Stimulated activated CD4-positive, alpha-beta T cell treated with anti-CD3 and anti-CD28 coated beads, Interleukin-2, amount 100 ng/mL, for 24 hours (primary cell): ENCODE data around the gene LPGAT1.

Experiments
- DNase-seq, 2 donors: peaks; one replicate each; pipeline ENCODE4 v3.0.0-alpha.2; 2020

LPGAT1 gene

DNA sequence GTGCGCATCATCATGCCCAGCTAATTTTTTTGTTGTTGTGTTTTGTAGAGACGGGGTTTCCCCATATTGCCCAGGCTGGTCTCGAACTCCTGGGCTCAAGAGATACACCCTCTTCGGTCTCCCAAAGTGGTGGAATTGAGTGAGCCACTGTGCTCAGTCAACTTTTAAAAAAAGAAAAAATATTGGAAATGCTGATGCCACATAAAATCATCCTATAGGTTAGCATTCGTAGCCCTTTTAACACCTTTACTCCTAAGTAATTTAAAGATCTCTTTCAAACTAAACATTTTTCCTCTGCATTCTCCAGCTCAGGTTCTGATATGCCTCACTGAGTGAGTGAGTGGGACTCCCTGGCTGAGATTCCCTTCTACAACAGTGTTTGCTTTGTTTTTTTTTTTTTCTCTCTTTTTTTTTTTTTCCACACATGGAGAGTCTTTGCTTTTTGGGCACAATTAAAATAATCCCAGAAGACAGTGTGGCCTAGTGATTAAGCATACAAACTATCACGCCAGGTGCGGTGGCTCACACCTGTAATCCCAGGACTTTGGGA lies 74.0 kb downstream of the LPGAT1 start:
- no peak for DNase-seq

DNA sequence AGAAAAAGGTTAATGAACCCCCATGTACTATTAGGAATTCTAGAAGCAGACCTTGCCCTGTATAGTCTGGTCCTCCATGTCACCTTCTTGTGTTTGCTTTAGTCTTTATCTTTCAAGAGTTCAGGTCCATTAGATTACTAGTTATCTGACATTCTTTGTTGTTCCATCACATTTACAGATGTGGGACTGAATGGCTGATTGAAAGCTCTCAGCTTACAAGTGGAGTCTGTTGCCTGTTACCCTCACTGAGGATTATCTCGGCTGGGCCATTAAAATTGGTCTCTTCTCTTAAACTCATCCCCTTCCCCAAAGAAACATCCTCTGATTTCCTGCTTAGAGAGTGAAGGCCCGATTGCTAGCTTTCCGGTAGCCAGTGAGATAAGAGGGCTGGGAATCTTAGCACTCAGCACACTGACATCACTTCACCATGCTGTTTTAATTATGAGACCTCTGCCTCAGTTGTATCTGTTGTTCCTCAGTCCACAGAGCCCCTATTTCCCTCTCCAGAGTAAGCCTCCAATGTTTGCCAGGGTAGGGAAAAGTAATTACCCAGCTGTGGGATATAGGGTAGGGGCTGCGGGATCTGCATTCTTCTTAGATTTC lies 76.8 kb downstream of the LPGAT1 start:
- no peak for DNase-seq

DNA sequence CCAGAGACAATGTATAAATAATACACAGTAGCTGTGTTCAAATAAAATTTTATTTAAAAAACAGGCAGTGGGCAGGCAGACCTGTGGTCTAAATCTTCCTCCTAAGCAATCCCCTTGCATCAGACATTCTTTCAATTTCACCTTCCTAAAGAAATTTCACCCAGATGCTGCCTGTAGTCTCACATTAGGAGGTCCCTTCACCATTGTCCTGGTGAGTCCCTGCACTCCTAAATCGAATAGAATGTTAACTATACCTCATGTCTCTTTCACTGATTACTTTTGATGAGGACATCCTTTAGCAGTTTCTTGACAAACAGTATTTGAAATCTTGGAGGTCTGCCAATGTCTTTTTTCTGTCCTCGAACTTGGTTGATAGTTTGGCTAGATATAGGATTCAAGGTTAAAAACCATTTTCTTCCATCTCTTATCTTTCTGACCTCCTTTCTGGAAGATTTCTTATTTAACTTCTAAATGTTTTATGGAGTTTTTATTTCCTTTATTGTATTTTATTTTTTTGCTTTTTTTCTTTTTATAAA lies 77.5 kb downstream of the LPGAT1 start:
- DNase-seq, result no peak

DNA sequence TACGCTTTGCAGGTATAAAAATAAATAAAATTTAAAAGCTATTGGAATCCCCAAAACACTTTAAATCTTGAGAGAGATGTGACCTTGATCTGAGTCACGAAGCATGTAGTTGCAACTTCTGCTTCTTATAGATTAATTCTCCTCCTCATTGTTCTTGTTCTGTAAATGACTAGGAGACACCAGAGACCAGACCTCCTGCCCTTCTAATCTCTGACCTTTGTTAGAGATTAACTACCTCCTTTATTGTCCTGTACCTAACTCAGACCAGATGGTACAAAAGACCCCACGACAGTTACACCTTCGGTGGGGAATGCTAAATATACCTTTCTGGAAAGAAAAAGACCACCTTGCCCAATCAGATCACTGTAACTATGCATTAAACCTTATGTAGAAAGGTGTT lies 78.2 kb downstream of the LPGAT1 start:
- DNase-seq, result no peak

DNA sequence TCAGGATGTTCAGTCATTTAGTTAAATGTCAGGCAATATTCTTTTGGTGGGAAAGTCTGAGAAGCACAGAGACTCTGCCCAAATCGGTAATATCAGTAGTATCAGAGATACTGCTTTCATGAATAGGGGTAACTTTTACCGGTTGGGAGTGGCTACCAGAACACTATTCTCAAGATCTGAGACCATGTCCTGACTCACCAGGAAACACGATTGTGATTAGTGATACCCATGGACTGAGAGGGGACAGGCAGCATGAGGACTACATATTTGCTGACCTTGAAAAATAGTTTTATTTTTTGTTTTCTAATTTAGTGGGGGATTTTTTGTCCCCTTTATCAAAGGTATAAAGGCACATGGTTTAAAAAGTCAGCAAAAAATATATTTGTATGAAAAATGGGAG lies 79.1 kb downstream of the LPGAT1 start:
- DNase-seq, result no peak

DNA sequence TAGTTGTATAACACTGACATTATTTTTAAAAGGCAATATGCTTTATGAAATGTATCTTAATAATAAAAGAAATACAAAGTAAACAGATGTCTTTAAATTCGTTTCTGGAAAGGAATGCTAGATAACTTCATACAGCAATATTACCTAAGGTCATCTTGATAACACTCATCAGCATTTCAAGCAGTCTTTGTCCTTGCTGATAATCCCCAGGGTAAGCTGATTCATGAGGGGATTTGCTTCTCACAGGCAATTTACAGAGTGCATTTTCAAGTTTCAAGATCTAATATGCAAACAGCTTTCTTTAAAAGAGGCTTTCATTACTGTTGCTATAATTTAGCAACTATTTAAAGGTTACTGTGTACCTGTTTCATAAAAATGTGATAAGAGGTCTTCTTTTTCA lies 80.0 kb downstream of the LPGAT1 start:
- no peak for DNase-seq

DNA sequence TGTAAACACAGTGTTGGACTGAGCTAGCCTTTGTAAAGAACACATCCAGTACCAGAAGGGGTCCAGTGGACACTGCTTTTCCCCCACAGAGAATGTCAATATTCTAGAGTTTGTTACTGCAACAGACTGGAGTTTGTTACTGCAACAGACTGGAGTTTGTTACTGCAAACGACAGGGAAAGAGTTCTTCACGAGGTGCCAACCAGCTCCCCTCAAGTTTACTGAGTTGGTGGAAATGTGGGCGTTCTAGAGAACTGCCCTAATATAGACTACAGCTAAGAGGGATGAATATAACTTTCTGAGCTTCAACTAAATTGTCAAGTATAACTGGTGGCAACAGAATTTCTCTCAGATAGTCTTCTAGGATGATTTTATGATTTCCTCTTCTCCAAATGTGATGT lies 81.3 kb downstream of the LPGAT1 start:
- DNase-seq, result no peak

DNA sequence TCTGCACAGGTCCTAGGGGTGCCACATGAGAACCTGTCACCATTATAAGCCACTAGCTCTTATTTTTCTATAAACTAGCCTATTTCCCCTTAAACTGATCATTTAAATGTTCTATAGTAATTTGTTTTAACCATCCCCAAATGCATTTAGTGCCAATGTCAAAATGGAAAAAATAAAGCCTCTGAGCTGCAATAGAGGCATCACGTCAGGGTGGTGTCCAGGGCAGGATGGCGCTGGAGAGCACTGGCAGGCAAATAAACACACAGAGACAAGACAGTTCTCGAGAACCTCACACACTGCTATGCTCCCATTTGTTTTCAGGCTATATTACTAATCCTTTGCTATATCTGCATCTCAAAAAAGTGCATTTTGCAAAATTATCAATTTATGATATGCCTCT lies 81.8 kb downstream of the LPGAT1 start:
- DNase-seq, result no peak

DNA sequence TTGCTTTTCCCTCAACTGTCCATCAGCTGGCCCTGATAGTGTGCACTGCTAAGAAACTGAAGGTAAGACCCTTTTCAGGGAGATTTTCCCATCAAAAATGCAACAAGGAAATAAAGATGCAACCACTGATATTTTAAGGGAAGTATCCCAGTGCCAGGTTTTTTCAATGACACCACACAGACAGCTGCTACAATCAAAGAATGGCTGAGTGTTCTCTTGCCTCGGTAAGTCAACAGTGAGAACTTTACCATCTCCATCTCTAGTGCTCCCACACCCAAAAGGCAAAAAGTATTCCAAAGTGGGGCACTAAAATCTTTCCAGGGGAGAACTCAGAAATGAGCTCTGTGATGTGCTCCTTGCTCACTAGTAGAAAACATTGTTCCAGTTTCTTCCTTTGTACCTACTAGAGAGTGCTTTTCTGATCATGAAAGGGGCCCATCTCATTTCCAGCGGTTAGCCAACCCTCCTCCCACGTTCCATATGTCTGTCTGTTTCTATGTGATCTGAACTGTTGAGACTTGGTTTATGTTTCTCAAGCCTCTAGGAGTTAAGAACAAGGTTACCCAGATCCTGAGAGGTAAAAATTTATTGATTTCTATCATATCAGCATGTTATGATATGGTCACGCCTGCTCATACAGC lies 87.6 kb downstream of the LPGAT1 start:
- no peak for DNase-seq

DNA sequence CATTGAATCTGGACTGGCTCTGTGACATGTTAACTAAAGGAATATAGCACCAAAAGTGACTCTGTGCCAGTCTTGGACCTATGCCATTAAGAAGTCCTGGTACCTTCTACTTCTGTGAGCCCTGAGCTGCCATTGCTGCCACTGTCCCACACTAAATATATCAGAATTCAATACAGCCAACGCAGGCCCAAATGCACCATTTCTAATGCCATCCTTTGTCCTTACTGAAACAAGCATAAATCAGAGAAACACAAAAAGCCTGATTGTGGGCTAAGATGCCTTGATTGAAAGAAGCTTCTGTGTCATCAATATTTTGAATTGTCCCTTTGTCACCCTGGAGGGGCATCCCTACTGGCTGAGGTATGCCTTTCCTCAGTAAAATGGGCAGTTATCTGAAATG lies 88.3 kb downstream of the LPGAT1 start:
- DNase-seq, result no peak

DNA sequence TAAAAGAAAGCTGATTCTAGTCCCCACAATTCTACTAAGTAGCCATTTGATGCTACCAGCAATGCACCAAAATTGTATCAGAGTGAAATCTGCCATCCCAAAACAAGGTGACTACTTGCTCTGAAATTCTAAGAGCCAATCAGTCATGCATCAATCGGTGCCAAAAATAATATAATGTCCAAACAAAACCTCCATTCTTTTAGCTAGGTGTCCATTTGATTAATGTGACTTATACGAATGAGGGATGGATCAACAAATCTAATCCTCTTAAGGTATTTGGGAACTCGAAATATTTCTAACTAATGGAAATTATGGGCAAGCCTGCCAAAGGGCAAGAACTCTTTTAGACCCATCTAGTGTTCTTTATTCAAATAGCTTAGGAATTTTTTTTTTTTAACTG lies 88.8 kb downstream of the LPGAT1 start:
- DNase-seq, result no peak

DNA sequence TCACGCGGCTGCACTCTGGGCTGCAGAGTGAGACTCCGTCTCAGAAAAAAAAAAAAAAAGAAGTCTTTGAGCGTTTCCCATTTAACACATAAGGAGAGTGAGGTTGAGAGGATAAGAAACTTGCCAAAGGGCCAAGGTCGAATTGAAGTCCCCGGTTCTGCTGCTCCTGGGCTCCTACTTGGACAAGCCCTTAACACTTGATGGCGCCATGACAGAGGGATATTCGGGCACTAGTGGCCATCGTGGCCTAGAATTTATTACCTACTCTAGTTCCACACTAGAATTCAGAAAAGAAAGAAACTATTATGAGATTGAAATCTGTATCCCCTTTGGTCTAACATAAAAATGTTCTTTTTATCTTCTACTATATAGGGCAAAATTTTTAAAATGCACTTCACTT lies 89.4 kb downstream of the LPGAT1 start:
- no peak for DNase-seq

DNA sequence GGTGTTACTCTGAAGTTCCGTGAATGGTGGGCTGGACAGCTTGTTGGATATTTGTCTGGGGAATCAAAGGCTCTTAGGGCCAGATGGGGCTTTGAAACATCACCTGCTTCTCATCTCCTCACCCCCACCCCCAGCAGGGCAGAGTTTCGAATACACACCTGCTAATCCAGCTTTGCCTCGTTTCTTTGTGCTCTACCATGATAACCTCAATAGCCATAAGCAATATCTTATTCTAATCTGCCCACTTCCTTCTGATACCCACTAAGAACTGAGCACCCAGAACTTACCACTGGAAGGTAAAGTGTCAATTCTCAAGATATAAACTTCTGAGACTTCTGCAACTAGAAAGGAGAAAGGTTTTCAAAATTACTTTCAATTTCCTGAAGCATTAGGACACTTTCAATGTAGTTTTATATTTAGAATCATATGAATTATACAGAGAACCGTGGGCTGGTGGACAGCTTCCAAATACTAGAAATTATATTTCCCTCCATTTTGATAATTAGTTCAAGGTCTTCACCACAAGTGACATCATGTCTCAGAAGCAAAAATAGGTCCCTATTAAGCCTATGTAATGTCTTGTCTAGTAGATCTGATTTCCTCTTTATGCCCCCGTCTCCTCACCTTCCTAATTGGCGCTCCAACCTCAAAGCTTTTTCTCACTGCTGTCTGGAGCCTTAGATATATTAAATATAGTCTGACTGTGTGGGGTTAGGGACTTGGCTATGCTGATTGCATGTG lies 90.7 kb downstream of the LPGAT1 start:
- DNase-seq, result no peak

DNA sequence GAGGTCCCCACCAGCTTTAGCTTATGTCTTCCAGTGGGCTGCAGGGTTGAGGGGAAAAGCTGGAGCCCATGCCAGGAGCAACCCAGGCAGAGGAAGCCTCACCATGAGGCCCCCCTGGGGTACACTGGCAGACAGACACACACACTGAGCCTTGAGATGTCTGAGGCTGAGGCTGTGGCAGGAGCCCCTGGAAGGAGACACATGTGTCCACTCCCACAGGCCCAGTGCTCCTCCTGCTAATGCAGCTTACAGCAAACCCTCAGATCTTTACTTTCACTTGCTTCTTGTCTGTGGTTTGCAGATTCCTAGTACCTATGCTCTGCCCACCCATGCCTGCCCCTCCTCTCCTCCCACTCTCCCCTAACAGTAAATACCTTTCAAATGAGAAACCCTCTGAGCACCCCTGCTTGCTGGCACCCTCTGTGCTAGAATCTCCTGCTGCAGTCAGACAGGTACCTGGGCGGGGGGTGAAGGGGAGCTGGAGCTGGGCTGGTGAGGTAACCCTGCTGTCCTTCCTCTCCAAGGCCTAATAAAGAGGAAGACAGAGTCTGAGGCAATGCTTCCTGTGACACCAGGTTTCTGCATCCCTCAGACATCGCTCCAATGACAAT lies 91.8 kb downstream of the LPGAT1 start:
- DNase-seq, result peak; percentile 10 to 19

DNA sequence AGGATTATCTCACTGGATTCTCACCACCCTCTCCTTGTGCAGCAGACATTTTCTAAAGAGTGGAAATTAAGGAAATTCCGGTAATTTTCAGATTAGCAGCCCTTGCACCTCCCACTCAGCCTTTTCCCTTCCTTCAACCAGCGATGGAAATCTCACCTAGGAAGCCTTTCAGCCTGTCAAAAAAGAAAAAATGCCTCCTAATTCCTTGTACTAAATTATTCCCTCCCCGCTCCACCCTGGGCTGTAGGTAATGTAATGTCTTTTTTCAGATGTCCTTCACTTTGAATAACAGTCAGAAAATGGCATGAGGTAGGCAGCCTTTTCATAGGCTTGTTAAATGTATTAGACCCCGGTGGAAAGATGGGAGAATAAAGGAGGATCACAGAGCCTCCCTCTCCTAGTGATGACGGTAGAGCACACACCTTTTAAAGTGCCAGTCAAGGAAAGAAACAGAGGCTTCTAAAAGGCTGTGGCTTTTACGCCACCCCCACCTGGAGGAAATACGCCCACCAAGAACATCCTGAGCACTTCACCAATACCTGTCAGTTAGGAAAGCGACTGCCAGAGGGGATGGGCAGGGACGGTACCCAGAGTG lies 92.4 kb downstream of the LPGAT1 start:
- no peak for DNase-seq

DNA sequence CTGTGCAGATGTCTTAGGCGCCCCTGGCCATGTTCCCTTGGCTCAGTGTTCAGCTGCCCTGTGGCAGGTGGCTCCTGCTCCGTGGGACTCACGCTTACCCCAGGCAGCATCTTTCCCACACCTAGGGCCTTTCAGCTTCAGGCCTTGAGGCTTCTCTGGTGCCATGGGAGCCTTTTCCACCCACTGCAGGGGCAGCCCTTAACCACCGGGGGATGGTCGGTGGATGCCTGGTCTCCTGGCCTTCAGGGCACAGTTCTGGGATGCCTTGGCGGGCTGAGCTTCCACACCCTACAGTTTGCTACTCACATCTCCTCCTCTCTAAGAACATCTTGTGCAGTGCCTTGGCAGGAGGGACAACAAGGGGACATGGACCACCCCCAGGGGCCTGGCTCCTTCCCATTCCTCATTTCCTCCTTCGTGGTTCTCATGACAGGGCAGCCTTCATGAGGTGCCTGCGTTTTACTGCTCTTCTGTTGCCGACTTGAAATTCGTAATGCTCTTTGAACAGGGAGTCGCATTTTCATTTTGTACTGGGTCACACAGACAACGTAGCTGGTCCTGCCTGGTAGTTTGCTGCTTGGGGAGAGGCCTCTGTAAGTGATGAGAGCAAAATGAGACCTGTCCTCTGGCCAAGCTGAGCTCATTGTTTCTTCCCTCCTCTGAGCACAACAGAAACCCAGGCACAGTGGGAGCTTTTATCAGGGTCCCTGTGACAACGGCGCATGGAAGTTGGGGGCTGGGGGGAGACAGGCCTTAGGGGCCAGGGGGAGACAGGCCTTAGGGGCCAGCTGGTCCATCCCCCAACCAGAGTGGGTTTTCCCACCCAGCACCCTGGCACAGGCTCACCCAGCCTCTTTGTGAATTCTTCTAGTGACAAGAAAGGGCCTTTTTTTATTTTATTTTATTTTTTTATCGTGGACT lies 93.2 kb downstream of the LPGAT1 start:
- no peak for DNase-seq

DNA sequence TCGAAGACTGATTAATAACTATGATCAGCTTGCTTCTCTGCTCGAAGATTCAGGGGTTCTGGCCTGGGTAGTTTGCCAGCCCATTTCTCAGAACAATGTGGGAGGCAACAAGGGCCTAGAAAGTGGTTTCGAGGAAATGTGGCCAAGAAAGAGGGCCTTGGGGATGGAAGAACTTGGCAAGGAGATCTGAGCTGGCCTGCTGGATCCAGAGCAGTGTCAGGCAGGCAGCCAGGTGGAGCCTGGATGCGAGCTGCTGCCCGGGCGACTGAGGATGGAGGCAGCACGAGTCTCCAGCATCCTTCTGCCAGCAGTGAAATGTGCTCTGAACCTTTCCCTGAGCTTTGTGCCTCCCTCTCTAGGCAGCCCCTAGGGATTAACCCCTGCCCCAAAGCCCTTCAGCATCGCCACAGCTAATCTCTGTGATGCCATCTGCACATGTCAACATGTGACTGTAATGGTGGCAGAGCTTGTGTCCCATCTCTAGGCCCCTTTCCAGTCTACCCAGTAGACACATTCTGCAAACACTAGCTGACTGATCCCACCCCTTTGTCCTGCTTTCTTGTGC lies 94.1 kb downstream of the LPGAT1 start:
- no peak for DNase-seq

DNA sequence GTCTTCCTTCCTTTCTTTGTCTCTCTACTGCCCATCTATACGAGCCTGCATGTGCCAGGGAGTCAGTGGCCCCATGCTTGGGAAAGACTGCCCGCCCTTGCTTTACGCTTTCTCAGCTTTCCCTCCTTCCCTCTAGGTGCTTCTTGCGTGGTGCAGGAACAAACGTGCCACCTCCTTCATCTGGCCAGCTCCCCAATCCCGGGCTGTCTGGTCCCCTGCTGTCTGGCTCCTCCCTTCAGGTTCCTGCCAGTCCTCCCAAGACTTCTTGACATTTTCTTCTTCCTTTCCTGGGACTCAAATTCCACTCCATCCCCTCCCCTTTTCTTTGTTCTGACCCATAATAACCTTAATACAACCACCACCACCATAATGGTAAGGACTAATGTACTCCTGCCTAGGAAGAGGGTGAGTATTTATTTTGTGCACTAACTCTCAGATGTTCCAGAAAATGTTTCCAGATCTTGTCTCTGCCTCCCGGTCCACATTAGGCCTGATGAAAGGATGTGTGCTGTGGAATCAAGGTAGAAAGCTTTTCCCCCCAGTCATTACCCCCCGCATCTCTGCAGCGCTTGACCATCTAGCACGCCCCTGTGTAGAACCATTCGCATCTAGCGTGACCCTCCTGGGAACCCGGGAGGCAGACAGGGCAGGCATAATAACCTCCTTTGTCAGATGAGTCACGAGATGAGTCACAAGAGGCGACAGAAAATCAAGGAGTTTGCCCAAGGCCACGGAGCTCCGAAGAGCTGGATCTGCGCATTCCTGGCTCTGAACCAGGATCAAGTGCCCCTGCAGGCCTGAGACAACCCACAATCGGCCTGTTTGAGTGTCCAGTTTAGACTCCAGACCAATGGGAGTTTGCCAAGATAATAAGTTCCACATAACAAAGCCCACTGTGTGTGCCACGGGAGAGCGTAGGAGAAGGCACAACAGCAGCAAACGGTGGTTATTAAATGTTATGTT lies 95.1 kb downstream of the LPGAT1 start:
- no peak for DNase-seq

DNA sequence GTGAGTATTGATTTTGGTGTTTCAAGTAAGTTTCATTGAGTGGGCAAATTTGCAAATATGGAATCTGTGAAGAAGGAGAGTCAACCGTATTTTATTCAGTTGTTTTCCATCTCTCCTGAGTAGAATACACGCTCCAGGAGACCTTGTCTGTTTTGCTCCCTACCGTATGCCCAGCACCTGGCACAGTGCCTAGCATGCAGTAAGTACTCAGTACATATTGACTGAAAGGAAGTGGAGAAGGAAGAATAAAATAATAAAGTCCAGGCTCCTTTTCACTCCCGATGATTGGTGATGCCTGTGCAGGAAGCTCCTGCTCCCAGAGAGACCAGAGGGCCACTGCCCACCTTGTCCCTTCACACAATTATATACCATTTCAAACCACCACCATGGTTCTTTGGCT lies 95.8 kb downstream of the LPGAT1 start:
- no peak for DNase-seq

DNA sequence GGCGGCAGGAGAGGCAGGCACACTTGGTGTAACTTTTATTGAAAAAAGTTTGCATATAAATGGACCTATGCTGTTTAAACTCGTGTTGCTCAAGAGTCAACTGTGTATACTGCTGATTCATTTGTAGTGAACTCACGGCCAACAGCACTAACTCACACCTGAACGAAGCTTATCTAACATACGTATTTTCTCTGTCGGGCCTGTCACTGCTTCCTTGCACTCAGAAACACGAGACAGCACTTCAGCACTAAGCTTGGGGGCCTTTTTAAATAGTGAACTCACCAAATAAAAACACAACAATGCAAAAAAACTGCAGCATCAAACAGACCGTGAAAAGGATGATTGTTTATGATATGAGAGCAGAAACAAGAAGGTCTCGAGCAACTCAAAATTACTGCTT lies 96.2 kb downstream of the LPGAT1 start:
- DNase-seq, result no peak
